IMR-90 (cell line): ENCODE measurements around the gene FABP7. TPM values are rescaled to one million over a fixed set of nuclear protein-coding genes. Genes with fewer than 3 reads are reported as not detected.

Experiments used
- ATAC-seq: fragments of 200-7000 bp; cut with Tn5 transposase; 2 replicates; pipeline ENCODE4 v1.9.1; 2020; ENCODE audit warnings: low read depth, mild to moderate bottlenecking, moderate library complexity
- BruUV-seq: library from RNA; stranded (reverse); fragments of 400-500 nt; replicated peaks from 2 replicates; lab custom pipeline; 2021; lab: Mats Ljungman, UMichigan
- CTCF ChIA-PET: fragments of 300-600 bp; formaldehyde crosslinking; extraction: SDS; loops from one replicate; lab custom pipeline; 2021; ENCODE audit warnings: antibody characterized with exemption; lab: Yijun Ruan, JAX
- POLR2A ChIA-PET: fragments of 300-600 bp; sonication (Branson Sonifier 250); formaldehyde crosslinking; loops from one replicate; lab custom pipeline; 2022; ENCODE audit warnings: antibody characterized with exemption; ENCODE audit not compliant: unreplicated experiment; lab: Charles Lee
- DNase-seq: peaks from one replicate; pipeline ENCODE4 v3.0.0; 2013
- H2AFZ ChIP-seq: replicated peaks from 2 replicates; pipeline ENCODE3; 2013; ENCODE audit warnings: low read length, mild to moderate bottlenecking; ENCODE audit not compliant: poor library complexity
- H2AK5ac ChIP-seq: 2 replicates; pipeline ENCODE4 v1.6.1; 2013; ENCODE audit warnings: low read depth, low read length, inconsistent platforms
- H2AK9ac ChIP-seq: replicated peaks from 2 replicates; pipeline ENCODE3; 2013; ENCODE audit warnings: mild to moderate bottlenecking, low read depth, low read length, moderate library complexity; ENCODE audit not compliant: poor library complexity
- H2BK120ac ChIP-seq: 2 replicates; pipeline ENCODE4 v1.6.1; 2013; ENCODE audit warnings: low read depth, low read length, inconsistent platforms
- H2BK15ac ChIP-seq: 3 replicates; pipeline ENCODE4 v1.6.1; 2013; ENCODE audit warnings: low read depth, low read length, inconsistent platforms
- H2BK20ac ChIP-seq: 2 replicates; pipeline ENCODE4 v1.6.1; 2013; ENCODE audit warnings: low read depth, mild to moderate bottlenecking, inconsistent platforms, low read length, moderate library complexity
- H2BK5ac ChIP-seq: 2 replicates; pipeline ENCODE4 v1.6.1; 2013; ENCODE audit warnings: mild to moderate bottlenecking, low read depth, low read length, inconsistent platforms; ENCODE audit not compliant: poor library complexity, severe bottlenecking
- H3K14ac ChIP-seq: replicated peaks from 2 replicates; pipeline ENCODE4 v1.6.1; 2013; ENCODE audit warnings: low read depth, low read length, inconsistent platforms
- H3K18ac ChIP-seq: 2 replicates; pipeline ENCODE4 v1.6.1; 2013; ENCODE audit warnings: low read depth, low read length, control low read depth
- H3K23ac ChIP-seq: 2 replicates; pipeline ENCODE4 v1.6.1; 2013; ENCODE audit warnings: low read depth, low read length, inconsistent platforms
- H3K27ac ChIP-seq: 2 replicates; pipeline ENCODE4 v1.5.1; 2013; ENCODE audit warnings: mild to moderate bottlenecking, control low read depth, low read length; ENCODE audit not compliant: insufficient read depth
- H3K27me3 ChIP-seq: 2 replicates; pipeline ENCODE4 v1.6.1; 2013; ENCODE audit warnings: low read length; ENCODE audit not compliant: control insufficient read depth, insufficient read depth
- H3K36me3 ChIP-seq: 2 replicates; pipeline ENCODE4 v1.6.1; 2013; ENCODE audit warnings: low read length, mixed read lengths; ENCODE audit not compliant: control insufficient read depth, insufficient read depth
- H3K4ac ChIP-seq: 2 replicates; pipeline ENCODE4 v1.6.1; 2013; ENCODE audit warnings: low read depth, low read length, inconsistent platforms
- H3K4me1 ChIP-seq: 2 replicates; pipeline ENCODE4 v1.6.1; 2013; ENCODE audit warnings: low read length, mixed read lengths; ENCODE audit not compliant: control insufficient read depth, insufficient read depth
- H3K4me2 ChIP-seq: 2 replicates; pipeline ENCODE4 v1.6.1; 2013; ENCODE audit warnings: low read depth, mild to moderate bottlenecking, control low read depth, low read length, moderate library complexity
- H3K4me3 ChIP-seq: 2 replicates; pipeline ENCODE4 v1.5.1; 2013; ENCODE audit warnings: low read depth, mild to moderate bottlenecking, control low read depth, low read length, moderate library complexity; ENCODE audit not compliant: insufficient read depth
- H3K56ac ChIP-seq: 2 replicates; pipeline ENCODE4 v1.6.1; 2013; ENCODE audit warnings: low read length, inconsistent platforms; ENCODE audit not compliant: insufficient read depth; ENCODE audit errors: extremely low read depth
- H3K79me1 ChIP-seq, 2 experiments: 2 replicates each; pipeline ENCODE4 v1.6.1; 2013; ENCODE audit warnings: low read length in 2 of 2, inconsistent platforms in 1 of 2, low read depth in 1 of 2
- H3K9ac ChIP-seq: 2 replicates; pipeline ENCODE4 v1.6.1; 2013; ENCODE audit warnings: low read depth, low read length, control low read depth
- H3K9me1 ChIP-seq: 2 replicates; pipeline ENCODE4 v1.6.1; 2013; ENCODE audit warnings: low read length, inconsistent platforms; ENCODE audit not compliant: insufficient read depth
- H3K9me3 ChIP-seq: 2 replicates; pipeline ENCODE4 v1.6.1; 2013; ENCODE audit warnings: low read length; ENCODE audit not compliant: control insufficient read depth, insufficient read depth
- H4K20me1 ChIP-seq: 2 replicates; pipeline ENCODE4 v1.6.1; 2013; ENCODE audit warnings: low read length, inconsistent platforms; ENCODE audit not compliant: insufficient read depth
- H4K5ac ChIP-seq: 2 replicates; pipeline ENCODE4 v1.6.1; 2013; ENCODE audit warnings: mild to moderate bottlenecking, low read depth, low read length, control low read depth
- H4K8ac ChIP-seq, 2 experiments: 2 replicates each; pipeline ENCODE4 v1.6.1; 2013; ENCODE audit warnings: low read depth in 2 of 2, low read length in 2 of 2, control low read depth in 1 of 2, inconsistent platforms in 1 of 2
- H4K91ac ChIP-seq: 2 replicates; pipeline ENCODE4 v1.6.1; 2013; ENCODE audit warnings: low read depth, low read length, inconsistent platforms; ENCODE audit not compliant: insufficient read depth
- BHLHE40 ChIP-seq: fragments of 150-350 bp; IDR thresholded peaks from 2 replicates; pipeline ENCODE4 v1.6.1; 2016; ENCODE audit warnings: mild to moderate bottlenecking, low read depth, low read length
- CEBPB ChIP-seq: IDR thresholded peaks from 2 replicates; pipeline ENCODE4 v1.6.1; 2012; ENCODE audit warnings: low read depth, low read length, improper control_type of control experiment
- CHD1 ChIP-seq: IDR thresholded peaks from 2 replicates; pipeline ENCODE4 v1.6.1; 2012; ENCODE audit warnings: low read depth, low read length, improper control_type of control experiment
- FOS ChIP-seq: fragments of 150-350 bp; IDR thresholded peaks from 2 replicates; pipeline ENCODE4 v1.6.1; 2016; ENCODE audit warnings: low read depth, low read length
- MAFK ChIP-seq: IDR thresholded peaks from 2 replicates; pipeline ENCODE4 v1.6.1; 2012; ENCODE audit warnings: low read depth, low read length, improper control_type of control experiment
- MAZ ChIP-seq: IDR thresholded peaks from 2 replicates; pipeline ENCODE4 v1.6.1; 2012; ENCODE audit warnings: low read depth, mild to moderate bottlenecking, low read length, improper control_type of control experiment, moderate library complexity, borderline replicate concordance
- MXI1 ChIP-seq: IDR thresholded peaks from 2 replicates; pipeline ENCODE4 v1.6.1; 2012; ENCODE audit warnings: low read depth, mild to moderate bottlenecking, low read length, moderate library complexity, borderline replicate concordance
- NFE2L2 ChIP-seq: fragments of 150-350 bp; IDR thresholded peaks from 2 replicates; pipeline ENCODE4 v1.6.1; 2016; ENCODE audit warnings: low read depth, mild to moderate bottlenecking, low read length
- POLR2A ChIP-seq: IDR thresholded peaks from 2 replicates; pipeline ENCODE4 v1.6.1; 2012; ENCODE audit warnings: mild to moderate bottlenecking, low read depth, low read length
- RAD21 ChIP-seq: IDR thresholded peaks from 2 replicates; pipeline ENCODE4 v1.6.1; 2012; ENCODE audit warnings: low read length, improper control_type of control experiment
- RCOR1 ChIP-seq: IDR thresholded peaks from 2 replicates; pipeline ENCODE4 v1.6.1; 2012; ENCODE audit warnings: mild to moderate bottlenecking, low read length, improper control_type of control experiment; ENCODE audit not compliant: insufficient replicate concordance
- RFX5 ChIP-seq: IDR thresholded peaks from 2 replicates; pipeline ENCODE4 v1.8.0; 2012; ENCODE audit warnings: low read depth, mild to moderate bottlenecking, low read length, moderate library complexity
- SMC3 ChIP-seq: fragments of 150-350 bp; IDR thresholded peaks from 2 replicates; pipeline ENCODE4 v1.6.1; 2016; ENCODE audit warnings: low read depth, mild to moderate bottlenecking, antibody characterized with exemption, low read length, moderate library complexity
- WGBS, 2 experiments: methylation state at CpG; one replicate each; pipeline versions ENCODE4 v1.1.5 to v1.1.7; 2013; ENCODE audit warnings: missing lambda C conversion rate in 2 of 2; ENCODE audit not compliant: insufficient read length in 1 of 2; ENCODE audit errors: extremely low coverage in 2 of 2; 5-methylcytosine and 5-hydroxymethylcytosine counted together
- dilution Hi-C: fragments of 300-500 bp; cut with HindIII; formaldehyde crosslinking; loops from one replicate; pipeline ENCODE4 v1.14.3; 2018; ENCODE audit warnings: low sequenced_read_pairs; ENCODE audit not compliant: unreplicated experiment
- in situ Hi-C: fragments of 300-500 bp; cut with MboI; formaldehyde crosslinking; loops from 3 replicates; pipeline ENCODE4 v1.14.3; 2019; ENCODE audit warnings: low sequenced_read_pairs, inconsistent platforms, mixed read lengths
- intact Hi-C: fragments of 100-400 bp; cut with micrococcal nuclease; formaldehyde crosslinking; loops from 2 replicates; pipeline ENCODE4 v1.10.0; 2022
- polyA plus RNA-seq, 3 experiments: library from polyadenylated mRNA; depleted of rRNA; stranded (reverse); fragments of >200 nt; gene quantifications; 2 replicates each; pipeline ENCODE4 v1.2.3, GENCODE V29; 2012; ENCODE audit warnings: low replicate concordance in 1 of 3
- total RNA-seq: library from RNA; depleted of rRNA; stranded (reverse); fragments of >200 nt; gene quantifications from 2 replicates; pipeline ENCODE4 v1.2.3, GENCODE V29; 2012
- TF ChIP-seq, protein P1 (sequence below): conservative IDR thresholded peaks from 2 replicates; pipeline ENCODE4 v1.5.1; 2012; ENCODE audit warnings: mild to moderate bottlenecking, low read depth, low read length, improper control_type of control experiment
- TF ChIP-seq, protein P2 (sequence below): fragments of 150-350 bp; IDR thresholded peaks from 2 replicates; pipeline ENCODE4 v1.6.1; 2016; ENCODE audit warnings: low read depth, mild to moderate bottlenecking, low read length, moderate library complexity, borderline replicate concordance
- TF ChIP-seq, protein P3 (sequence below): fragments of 150-350 bp; IDR thresholded peaks from 2 replicates; pipeline ENCODE4 v1.6.1; 2017; ENCODE audit warnings: mild to moderate bottlenecking, antibody characterized with exemption, low read length, low read depth

The FABP7 gene
- total and polyA plus RNA-seq, 2 of the 4 experiments (the other 2 are of a cell fraction), result not detected

DNA sequence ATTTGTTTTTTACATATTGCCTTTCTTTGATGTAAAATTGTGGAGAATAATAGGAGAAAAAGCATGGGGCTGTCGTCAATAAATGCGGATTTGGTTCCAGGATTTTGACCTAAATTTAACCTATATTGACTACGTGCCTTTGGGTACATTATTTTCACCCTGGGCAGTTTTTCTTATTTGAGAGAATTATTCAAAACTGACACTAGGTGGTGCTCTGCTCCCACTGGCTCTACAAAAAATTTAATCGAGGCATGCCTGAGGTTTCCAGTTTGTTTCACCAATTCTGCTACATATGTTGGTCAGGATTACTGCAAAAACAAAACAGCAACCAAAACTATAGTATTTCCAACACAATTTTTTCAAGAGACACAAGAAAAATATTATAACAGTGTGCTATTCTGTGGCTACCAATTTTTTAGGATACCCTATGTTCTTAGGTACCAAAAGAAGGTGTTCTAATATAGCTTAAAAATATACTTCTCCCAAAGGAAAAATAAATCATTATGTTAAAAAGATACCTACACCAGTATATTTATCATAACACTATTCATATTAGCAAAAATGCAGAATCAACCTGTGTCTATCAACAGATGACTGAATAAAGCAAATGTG, 48.6 kb upstream of the FABP7 start:
- Histone ChIP-seq H2BK20ac (no peak overlapping the region), H4K8ac (no peak overlapping the region), H2AFZ (no peak overlapping the region), H2BK120ac (no peak overlapping the region), H4K91ac (no peak overlapping the region), H4K5ac (no peak overlapping the region), H2AK9ac (no peak overlapping the region), H2BK5ac (no peak overlapping the region), H3K9ac (no peak overlapping the region), H3K23ac (no peak overlapping the region), H3K4me1 (no peaks in the 10 kb centered on the region), H3K27ac (no peak overlapping the region), H2AK5ac (no peak overlapping the region), H3K27me3 (peaks cover 9% of the 10 kb centered on the region), H3K4me3 (no peak overlapping the region), H4K20me1 (no peaks in the 10 kb centered on the region), H3K56ac (no peak overlapping the region), H3K18ac (no peak overlapping the region), H2BK15ac (no peak overlapping the region), H3K36me3 (no peaks in the 10 kb centered on the region), H3K4ac (no peak overlapping the region), H3K14ac (no peak overlapping the region), H3K9me3 (no peaks in the 10 kb centered on the region), H3K79me1 (no peaks in the 10 kb centered on the region), H3K4me2 (no peak overlapping the region), H3K9me1 (no peaks in the 10 kb centered on the region)
- in situ Hi-C loops (no loop called here), intact Hi-C loops (loop anchor here (1.0 to 10.0 kb wide), 3 partner anchors 108 to 684 kb away; no protein-coding TSS in a partner anchor), dilution Hi-C loops (no loop called here)
- TF ChIP-seq SMC3 (peak; percentile 77), CEBPB (no peak), MXI1 (no peak), RFX5 (no peak), CHD1 (no peak), BHLHE40 (no peak), RAD21 (peak; percentile 89), MAFK (no peak), FOS (no peak), MAZ (no peak), RCOR1 (no peak), POLR2A (no peak), NFE2L2 (no peak)
- TF ChIP-seq, protein P1, sequence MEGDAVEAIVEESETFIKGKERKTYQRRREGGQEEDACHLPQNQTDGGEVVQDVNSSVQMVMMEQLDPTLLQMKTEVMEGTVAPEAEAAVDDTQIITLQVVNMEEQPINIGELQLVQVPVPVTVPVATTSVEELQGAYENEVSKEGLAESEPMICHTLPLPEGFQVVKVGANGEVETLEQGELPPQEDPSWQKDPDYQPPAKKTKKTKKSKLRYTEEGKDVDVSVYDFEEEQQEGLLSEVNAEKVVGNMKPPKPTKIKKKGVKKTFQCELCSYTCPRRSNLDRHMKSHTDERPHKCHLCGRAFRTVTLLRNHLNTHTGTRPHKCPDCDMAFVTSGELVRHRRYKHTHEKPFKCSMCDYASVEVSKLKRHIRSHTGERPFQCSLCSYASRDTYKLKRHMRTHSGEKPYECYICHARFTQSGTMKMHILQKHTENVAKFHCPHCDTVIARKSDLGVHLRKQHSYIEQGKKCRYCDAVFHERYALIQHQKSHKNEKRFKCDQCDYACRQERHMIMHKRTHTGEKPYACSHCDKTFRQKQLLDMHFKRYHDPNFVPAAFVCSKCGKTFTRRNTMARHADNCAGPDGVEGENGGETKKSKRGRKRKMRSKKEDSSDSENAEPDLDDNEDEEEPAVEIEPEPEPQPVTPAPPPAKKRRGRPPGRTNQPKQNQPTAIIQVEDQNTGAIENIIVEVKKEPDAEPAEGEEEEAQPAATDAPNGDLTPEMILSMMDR, result peak; percentile 94
- TF ChIP-seq, protein P2, sequence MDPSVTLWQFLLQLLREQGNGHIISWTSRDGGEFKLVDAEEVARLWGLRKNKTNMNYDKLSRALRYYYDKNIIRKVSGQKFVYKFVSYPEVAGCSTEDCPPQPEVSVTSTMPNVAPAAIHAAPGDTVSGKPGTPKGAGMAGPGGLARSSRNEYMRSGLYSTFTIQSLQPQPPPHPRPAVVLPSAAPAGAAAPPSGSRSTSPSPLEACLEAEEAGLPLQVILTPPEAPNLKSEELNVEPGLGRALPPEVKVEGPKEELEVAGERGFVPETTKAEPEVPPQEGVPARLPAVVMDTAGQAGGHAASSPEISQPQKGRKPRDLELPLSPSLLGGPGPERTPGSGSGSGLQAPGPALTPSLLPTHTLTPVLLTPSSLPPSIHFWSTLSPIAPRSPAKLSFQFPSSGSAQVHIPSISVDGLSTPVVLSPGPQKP, result no peak
- TF ChIP-seq, protein P3, sequence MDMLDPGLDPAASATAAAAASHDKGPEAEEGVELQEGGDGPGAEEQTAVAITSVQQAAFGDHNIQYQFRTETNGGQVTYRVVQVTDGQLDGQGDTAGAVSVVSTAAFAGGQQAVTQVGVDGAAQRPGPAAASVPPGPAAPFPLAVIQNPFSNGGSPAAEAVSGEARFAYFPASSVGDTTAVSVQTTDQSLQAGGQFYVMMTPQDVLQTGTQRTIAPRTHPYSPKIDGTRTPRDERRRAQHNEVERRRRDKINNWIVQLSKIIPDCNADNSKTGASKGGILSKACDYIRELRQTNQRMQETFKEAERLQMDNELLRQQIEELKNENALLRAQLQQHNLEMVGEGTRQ, result no peak
- peak; percentile 54 for DNase-seq
- POLR2A ChIA-PET, result interaction anchor here (1.1 kb wide), 1 partner anchor 108 kb away, joined by 3 read pairs; no protein-coding TSS in a partner anchor
- ATAC-seq, result peak; percentile 77
- CTCF ChIA-PET, result interaction anchor here (0.6 to 5.3 kb wide), 7 partner anchors 15 to 587 kb away, joined by 3 to 53 read pairs (median 5); no protein-coding TSS in a partner anchor
- WGBS, 2 experiments, result no CpG with 5 or more reads among the region's 4 CpGs
- no TSS peak for BruUV-seq
